ENCODE results near the gene OMA1. TPM values are rescaled to one million over a fixed set of nuclear protein-coding genes. Genes with fewer than 3 reads are reported as not detected.

Gene OMA1
- total and polyA plus RNA-seq, 10 of the 15 experiments (the other 5 are each of a cell fraction or from before 2014, with no cell fraction given): 23.6 to 67.1 (median 47.1) TPM

DNA sequence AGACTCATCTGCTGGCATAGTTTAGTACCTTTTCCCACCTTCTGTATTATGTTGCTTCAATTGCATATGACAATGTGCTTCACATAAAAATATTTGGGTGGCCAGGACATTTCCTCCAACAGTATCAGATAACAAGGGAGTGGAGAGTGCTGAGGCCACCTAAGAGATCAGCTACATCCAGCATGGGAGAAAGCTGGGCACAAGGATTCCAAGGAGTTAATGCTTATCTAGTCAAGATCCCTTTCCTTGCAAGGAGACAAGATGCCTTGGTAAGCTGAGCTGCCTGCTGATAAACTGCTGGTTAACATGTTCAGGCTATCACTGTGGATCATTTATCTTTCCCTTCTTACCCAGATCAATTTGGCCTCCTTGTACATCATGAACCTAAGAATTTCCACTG lies 25.1 kb upstream of the OMA1 start (continued):
- TF ChIP-seq, protein P1, sequence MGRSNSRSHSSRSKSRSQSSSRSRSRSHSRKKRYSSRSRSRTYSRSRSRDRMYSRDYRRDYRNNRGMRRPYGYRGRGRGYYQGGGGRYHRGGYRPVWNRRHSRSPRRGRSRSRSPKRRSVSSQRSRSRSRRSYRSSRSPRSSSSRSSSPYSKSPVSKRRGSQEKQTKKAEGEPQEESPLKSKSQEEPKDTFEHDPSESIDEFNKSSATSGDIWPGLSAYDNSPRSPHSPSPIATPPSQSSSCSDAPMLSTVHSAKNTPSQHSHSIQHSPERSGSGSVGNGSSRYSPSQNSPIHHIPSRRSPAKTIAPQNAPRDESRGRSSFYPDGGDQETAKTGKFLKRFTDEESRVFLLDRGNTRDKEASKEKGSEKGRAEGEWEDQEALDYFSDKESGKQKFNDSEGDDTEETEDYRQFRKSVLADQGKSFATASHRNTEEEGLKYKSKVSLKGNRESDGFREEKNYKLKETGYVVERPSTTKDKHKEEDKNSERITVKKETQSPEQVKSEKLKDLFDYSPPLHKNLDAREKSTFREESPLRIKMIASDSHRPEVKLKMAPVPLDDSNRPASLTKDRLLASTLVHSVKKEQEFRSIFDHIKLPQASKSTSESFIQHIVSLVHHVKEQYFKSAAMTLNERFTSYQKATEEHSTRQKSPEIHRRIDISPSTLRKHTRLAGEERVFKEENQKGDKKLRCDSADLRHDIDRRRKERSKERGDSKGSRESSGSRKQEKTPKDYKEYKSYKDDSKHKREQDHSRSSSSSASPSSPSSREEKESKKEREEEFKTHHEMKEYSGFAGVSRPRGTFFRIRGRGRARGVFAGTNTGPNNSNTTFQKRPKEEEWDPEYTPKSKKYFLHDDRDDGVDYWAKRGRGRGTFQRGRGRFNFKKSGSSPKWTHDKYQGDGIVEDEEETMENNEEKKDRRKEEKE (IDR thresholded peaks at IDR 0.05): no peak
- TF ChIP-seq MEF2B (IDR thresholded peaks at IDR 0.05; ENCODE audit: partially characterized antibody, poor library complexity, severe bottlenecking) (no peak), ZSCAN29 (IDR thresholded peaks at IDR 0.05) (no peak), BACH1 (IDR thresholded peaks at IDR 0.05; ENCODE audit: borderline replicate concordance) (no peak), RAD51 (IDR thresholded peaks at IDR 0.05) (no peak), CREM (IDR thresholded peaks at IDR 0.05; ENCODE audit: low read depth) (no peak), ESRRA (IDR thresholded peaks at IDR 0.05; ENCODE audit: low read length) (no peak), ZNF24 (IDR thresholded peaks at IDR 0.05) (no peak), ZNF207 (IDR thresholded peaks at IDR 0.05; ENCODE audit: borderline replicate concordance) (no peak)
- TF ChIP-seq, protein P2, sequence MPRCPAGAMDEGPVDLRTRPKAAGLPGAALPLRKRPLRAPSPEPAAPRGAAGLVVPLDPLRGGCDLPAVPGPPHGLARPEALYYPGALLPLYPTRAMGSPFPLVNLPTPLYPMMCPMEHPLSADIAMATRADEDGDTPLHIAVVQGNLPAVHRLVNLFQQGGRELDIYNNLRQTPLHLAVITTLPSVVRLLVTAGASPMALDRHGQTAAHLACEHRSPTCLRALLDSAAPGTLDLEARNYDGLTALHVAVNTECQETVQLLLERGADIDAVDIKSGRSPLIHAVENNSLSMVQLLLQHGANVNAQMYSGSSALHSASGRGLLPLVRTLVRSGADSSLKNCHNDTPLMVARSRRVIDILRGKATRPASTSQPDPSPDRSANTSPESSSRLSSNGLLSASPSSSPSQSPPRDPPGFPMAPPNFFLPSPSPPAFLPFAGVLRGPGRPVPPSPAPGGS (IDR thresholded peaks at IDR 0.05; ENCODE audit: borderline replicate concordance, insufficient read depth, low read depth, low read length, poor library complexity, severe bottlenecking): no peak

Measured in GM12878 (cell line).